Prostate gland (tissue), 2 donors: ENCODE measurements around the gene MAVS. TPM values are rescaled to one million over a fixed set of nuclear protein-coding genes. Genes with fewer than 3 reads are reported as not detected.
"Not testable (repeated sequence)": the region's sequence is repeated elsewhere in the genome, so short reads cannot be mapped to it uniquely, and the experiment has no call there.

ENCODE experiments used
- DNase-seq: peaks from one replicate; pipeline ENCODE4 v3.0.0-alpha.2; 2019; ENCODE audit warnings: low spot score
- H3K27ac ChIP-seq, 2 donors: fragments of 200-600 bp; sonication (generic); 2 replicates each; pipeline ENCODE4 v1.5.1; 2017 to 2019
- H3K27me3 ChIP-seq: fragments of 200-600 bp; sonication (generic); replicated peaks from 2 replicates; pipeline ENCODE4 v1.5.1; 2019; ENCODE audit not compliant: insufficient read depth
- H3K36me3 ChIP-seq, 2 donors: fragments of 200-600 bp; sonication (generic); 1 replicate in 1 of 2; 2 replicates in 1 of 2; pipeline versions ENCODE4 v1.5.1 to v1.8.1; 2017 to 2019
- H3K4me1 ChIP-seq: fragments of 200-600 bp; sonication (generic); replicated peaks from 2 replicates; pipeline ENCODE4 v1.5.1; 2019
- H3K4me3 ChIP-seq, 2 donors: fragments of 200-600 bp; sonication (generic); 2 replicates each; pipeline ENCODE4 v1.5.1; 2017 to 2019
- H3K9me3 ChIP-seq: fragments of 200-600 bp; sonication (generic); 2 replicates; pipeline ENCODE4 v1.5.1; 2017
- CTCF ChIP-seq, 4 experiments: fragments of 200-600 bp in 2 of 4; fragments of 450-650 bp in 2 of 4; sonication (generic) in 2 of 4; IDR thresholded peaks; 1 replicate in 3 of 4; 2 replicates in 1 of 4; pipeline ENCODE4 v1.5.1; 2016 to 2019; ENCODE audit warnings: antibody characterized with exemption in 4 of 4, mild to moderate bottlenecking in 2 of 4, moderate library complexity in 2 of 4
- POLR2A ChIP-seq: fragments of 450-650 bp; IDR thresholded peaks from one replicate; pipeline ENCODE4 v1.6.1; 2016; ENCODE audit warnings: antibody characterized with exemption, mild to moderate bottlenecking
- POLR2AphosphoS5 ChIP-seq: sonication (generic); formaldehyde crosslinking; IDR thresholded peaks from one replicate; pipeline ENCODE4 v1.6.1; 2017; ENCODE audit warnings: antibody characterized with exemption
- WGBS: methylation state at CpG from one replicate; pipeline ENCODE4 v1.1.5; 2018; 5-methylcytosine and 5-hydroxymethylcytosine counted together
- intact Hi-C: fragments of 100-400 bp; cut with DNase I; formaldehyde crosslinking; loops from one replicate; pipeline ENCODE4 v1.14.2; 2022
- total RNA-seq, 2 donors: library from RNA; depleted of rRNA; stranded (reverse); fragments of >200 nt; gene quantifications; one replicate each; pipeline ENCODE4 v1.1.0, GENCODE V29; 2016

The MAVS gene
- total RNA-seq, 2 donors from 2014 or later = 26.7 to 40.2 TPM

- Histone ChIP-seq H3K4me3 (no peak overlapping the region), H3K27ac (no peak overlapping the region), H3K36me3 (peaks cover 0 to 6% of the 10 kb centered on the region in 2 donors), H3K27me3 (no peaks in the 10 kb centered on the region), H3K4me1 (no peaks in the 10 kb centered on the region), H3K9me3 (no peaks in the 10 kb centered on the region)
- TF ChIP-seq CTCF (IDR thresholded peaks at IDR 0.05) (no peak), POLR2AphosphoS5 (no peak), POLR2A (no peak)
- WGBS = 90% methylated on average over 19 of the region's 20 CpGs
- intact Hi-C loops = no loop called here
- no peak for DNase-seq
These were observed 22.8 kb upstream of the MAVS start for GRCh38 chr20:3823881-3824280.

- no peak overlapping the region for H3K27ac ChIP-seq
- intact Hi-C loops = no loop called here
- peaks cover 0 to 6% of the 10 kb centered on the region in 2 donors for H3K36me3 ChIP-seq
These were observed 21.1 kb upstream of the MAVS start for GRCh38 chr20:3825526-3825925.

GRCh38 chr20:3826420-3826819, 20.2 kb upstream of the MAVS start:
- 89% methylated on average over 4 of the region's 4 CpGs for WGBS
- Histone ChIP-seq H3K4me3 (no peak overlapping the region), H3K36me3 (peaks cover 0 to 6% of the 10 kb centered on the region in 2 donors), H3K27ac (no peak overlapping the region), H3K4me1 (no peaks in the 10 kb centered on the region), H3K9me3 (no peaks in the 10 kb centered on the region), H3K27me3 (no peaks in the 10 kb centered on the region)
- TF ChIP-seq POLR2A = no peak
- TF ChIP-seq POLR2AphosphoS5 = no peak
- no peak for TF ChIP-seq CTCF (IDR thresholded peaks at IDR 0.05)
- DNase-seq = no peak
- intact Hi-C loops = no loop called here

More at GRCh38 chr20:3825526-3825925, 21.1 kb upstream of the MAVS start:
- 73% methylated on average over 7 of the region's 7 CpGs for WGBS
- Histone ChIP-seq H3K4me1 (no peaks in the 10 kb centered on the region), H3K9me3 (no peaks in the 10 kb centered on the region), H3K4me3 (no peak overlapping the region), H3K27me3 (no peaks in the 10 kb centered on the region)
- no peak for DNase-seq
- no peak for TF ChIP-seq CTCF (IDR thresholded peaks at IDR 0.05)
- TF ChIP-seq POLR2A = no peak
- TF ChIP-seq POLR2AphosphoS5 = no peak

GRCh38 chr20:3828798-3829197, 17.8 kb upstream of the MAVS start:
- H3K36me3 ChIP-seq = no peaks in the 10 kb centered on the region
- no peak for DNase-seq
- TF ChIP-seq CTCF (IDR thresholded peaks at IDR 0.05) (no peak), POLR2AphosphoS5 (no peak), POLR2A (no peak)
- H3K4me1 ChIP-seq = no peaks in the 10 kb centered on the region
- H3K27me3 ChIP-seq = no peaks in the 10 kb centered on the region
- H3K27ac ChIP-seq = no peak overlapping the region
- 91% methylated on average over 3 of the region's 3 CpGs for WGBS
- intact Hi-C loops = no loop called here
- no peak overlapping the region for H3K4me3 ChIP-seq
- no peaks in the 10 kb centered on the region for H3K9me3 ChIP-seq

GRCh38 chr20:3829891-3830290, 16.7 kb upstream of the MAVS start:
- H3K4me3 ChIP-seq, H3K4me1 ChIP-seq, H3K27ac ChIP-seq, H3K27me3 ChIP-seq, DNase-seq, H3K9me3 ChIP-seq, intact Hi-C loops, H3K36me3 ChIP-seq: not testable (repeated sequence)
- WGBS = 87% methylated on average over 5 of the region's 5 CpGs
